OCI-LY7 (cell line): ENCODE results near the gene PLCB1.

Experiments
- CTCF ChIP-seq: fragments of 200-600 bp; sonication (generic); conservative IDR thresholded peaks from 2 replicates; pipeline ENCODE4 v1.5.1; 2014; ENCODE audit warnings: mild to moderate bottlenecking, antibody characterized with exemption, low read length, moderate library complexity, mixed read lengths
- EZH2phosphoT487 ChIP-seq: fragments of 200-600 bp; sonication (generic); IDR thresholded peaks from 2 replicates; pipeline ENCODE4 v1.6.1; 2018; ENCODE audit warnings: low read depth, borderline replicate concordance, mild to moderate bottlenecking, mixed run types, antibody characterized with exemption, low read length, moderate library complexity, mixed read lengths

- TF ChIP-seq CTCF: no peak
- TF ChIP-seq EZH2phosphoT487: no peak
Observed at GRCh38 chr20:8557711-8558110, 425.6 kb downstream of the PLCB1 start.
